IMR-90 (cell line): ENCODE measurements around the gene DBNDD1.

Experiments used
- CEBPB ChIP-seq: IDR thresholded peaks from 2 replicates; pipeline ENCODE4 v1.6.1; 2012; ENCODE audit warnings: low read depth, low read length, improper control_type of control experiment
- CTCF ChIP-seq: conservative IDR thresholded peaks from 2 replicates; pipeline ENCODE4 v1.5.1; 2012; ENCODE audit warnings: mild to moderate bottlenecking, low read depth, low read length, improper control_type of control experiment
- ELK1 ChIP-seq: fragments of 150-350 bp; IDR thresholded peaks from 2 replicates; pipeline ENCODE4 v1.6.1; 2016; ENCODE audit warnings: low read depth, mild to moderate bottlenecking, low read length, moderate library complexity, borderline replicate concordance
- MAZ ChIP-seq: IDR thresholded peaks from 2 replicates; pipeline ENCODE4 v1.6.1; 2012; ENCODE audit warnings: low read depth, mild to moderate bottlenecking, low read length, improper control_type of control experiment, moderate library complexity, borderline replicate concordance
- MXI1 ChIP-seq: IDR thresholded peaks from 2 replicates; pipeline ENCODE4 v1.6.1; 2012; ENCODE audit warnings: low read depth, mild to moderate bottlenecking, low read length, moderate library complexity, borderline replicate concordance
- NFE2L2 ChIP-seq: fragments of 150-350 bp; IDR thresholded peaks from 2 replicates; pipeline ENCODE4 v1.6.1; 2016; ENCODE audit warnings: low read depth, mild to moderate bottlenecking, low read length
- POLR2A ChIP-seq: IDR thresholded peaks from 2 replicates; pipeline ENCODE4 v1.6.1; 2012; ENCODE audit warnings: mild to moderate bottlenecking, low read depth, low read length
- RAD21 ChIP-seq: IDR thresholded peaks from 2 replicates; pipeline ENCODE4 v1.6.1; 2012; ENCODE audit warnings: low read length, improper control_type of control experiment
- RCOR1 ChIP-seq: IDR thresholded peaks from 2 replicates; pipeline ENCODE4 v1.6.1; 2012; ENCODE audit warnings: mild to moderate bottlenecking, low read length, improper control_type of control experiment; ENCODE audit not compliant: insufficient replicate concordance
- RFX5 ChIP-seq: IDR thresholded peaks from 2 replicates; pipeline ENCODE4 v1.8.0; 2012; ENCODE audit warnings: low read depth, mild to moderate bottlenecking, low read length, moderate library complexity
- USF2 ChIP-seq: fragments of 150-350 bp; IDR thresholded peaks from 2 replicates; pipeline ENCODE4 v1.6.1; 2017; ENCODE audit warnings: mild to moderate bottlenecking, antibody characterized with exemption, low read length, low read depth

- TF ChIP-seq CTCF: no peak
- no peak for TF ChIP-seq POLR2A
- no peak for TF ChIP-seq RAD21
- no peak for TF ChIP-seq RFX5
- no peak for TF ChIP-seq MXI1
- no peak for TF ChIP-seq ELK1
- TF ChIP-seq CEBPB: no peak
- TF ChIP-seq USF2: no peak
- no peak for TF ChIP-seq NFE2L2
- TF ChIP-seq RCOR1: no peak
- no peak for TF ChIP-seq MAZ
These were observed 36.9 kb downstream of the DBNDD1 start for GRCh38 chr16:89982318-89982717.
